Measurements from ENCODE around the gene KRT13. TPM values are rescaled to one million over a fixed set of nuclear protein-coding genes. Genes with fewer than 3 reads are reported as not detected.

KRT13 gene
- total and polyA plus RNA-seq, 2 donors (not counting 3 experiments of a cell fraction or from before 2014, with no cell fraction given): not detected

- FAIRE-seq (no peak), DNase-seq (ENCODE audit: low read depth, low spot score) (no peak)
- Histone ChIP-seq H2AFZ (ENCODE audit: low read depth, low read length) (no peak overlapping the region), H3K4me3 (replicated peaks in 1 of 3; ENCODE audit: insufficient read depth in 1 of 3, low read depth in 1 of 3, low read length in 3 of 3) (no peak overlapping the region), H3K9me1 (replicated peaks; ENCODE audit: control insufficient read depth, extremely low read depth, insufficient read depth, low read length) (no peaks in the 10 kb centered on the region), H3K4me2 (ENCODE audit: insufficient read depth, low read length) (no peak overlapping the region), H3K79me2 (ENCODE audit: control insufficient read depth, insufficient read depth, low read length) (no peaks in the 10 kb centered on the region), H3K4me1 (ENCODE audit: control insufficient read depth, extremely low read depth, insufficient read depth, low read length) (no peaks in the 10 kb centered on the region), H3K27ac (ENCODE audit: insufficient read depth, low read depth, low read length) (no peak overlapping the region), H4K20me1 (replicated peaks; ENCODE audit: control insufficient read depth, extremely low read depth, insufficient read depth, low read length) (no peaks in the 10 kb centered on the region), H3K27me3 (ENCODE audit: control insufficient read depth in 2 of 2, insufficient read depth in 2 of 2, low read length in 2 of 2) (peaks cover 0 to 5% of the 10 kb centered on the region in 2 experiments), H3K36me3 (ENCODE audit: control insufficient read depth in 2 of 2, extremely low read depth in 1 of 2, insufficient read depth in 2 of 2, low read length in 2 of 2) (no peaks in the 10 kb centered on the region), H3K9me3 (replicated peaks; ENCODE audit: control insufficient read depth, insufficient read depth, low read length) (no peaks in the 10 kb centered on the region), H3K9ac (replicated peaks; ENCODE audit: extremely low read depth, insufficient read depth, low read length) (no peak overlapping the region)
- intact Hi-C loops (cut with micrococcal nuclease) (no loop called here), dilution Hi-C loops (cut with MboI; ENCODE audit: extremely low pct_ligation_motif_present, low sequenced_read_pairs) (no loop called here)
- no peak for TF ChIP-seq CTCF (IDR thresholded peaks at IDR 0.05; ENCODE audit: extremely low read depth in 1 of 2, insufficient read depth in 1 of 2, low read depth in 1 of 2, low read length in 2 of 2)
- TF ChIP-seq, protein P1, sequence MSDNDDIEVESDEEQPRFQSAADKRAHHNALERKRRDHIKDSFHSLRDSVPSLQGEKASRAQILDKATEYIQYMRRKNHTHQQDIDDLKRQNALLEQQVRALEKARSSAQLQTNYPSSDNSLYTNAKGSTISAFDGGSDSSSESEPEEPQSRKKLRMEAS (IDR thresholded peaks at IDR 0.05; ENCODE audit: insufficient read depth, insufficient read length): no peak
- no peak for TF ChIP-seq MYC (IDR thresholded peaks at IDR 0.05; ENCODE audit: low read depth, low read length)
- no peak for TF ChIP-seq POLR2A (IDR thresholded peaks at IDR 0.05; ENCODE audit: low read depth, low read length)
- TF ChIP-seq EZH2 (IDR thresholded peaks at IDR 0.05; ENCODE audit: borderline replicate concordance, low read depth, low read length, severe bottlenecking): no peak
- TF ChIP-seq POLR2AphosphoS5 (IDR thresholded peaks at IDR 0.05; ENCODE audit: insufficient read depth, low read depth, low read length): no peak
- no peak for TF ChIP-seq GATA2 (IDR thresholded peaks at IDR 0.05; ENCODE audit: insufficient read depth, insufficient read length, low read depth, low read length)
- TF ChIP-seq JUN (IDR thresholded peaks at IDR 0.05; ENCODE audit: borderline replicate concordance, insufficient read depth, insufficient read length, low read depth): no peak
- TF ChIP-seq FOS (IDR thresholded peaks at IDR 0.05; ENCODE audit: borderline replicate concordance, insufficient read depth, low read length): no peak
- ChIA-PET POLR2A (no interaction called here), CTCF (interaction anchor here (1.0 to 4.4 kb wide), 3 partner anchors 11 to 97 kb away, joined by 3 to 22 read pairs (median 4); no protein-coding TSS in a partner anchor)
- BruUV-seq (replicated peaks): no TSS peak
These were observed 53.1 kb downstream of the KRT13 start for GRCh38 chr17:41452281-41452680.
